IMR-90 (cell line): Measurements from ENCODE around the gene HACD2. TPM values are rescaled to one million over a fixed set of nuclear protein-coding genes. Genes with fewer than 3 reads are reported as not detected.
A peak's percentile ranks its signal among the peaks of the same experiment; 100 is the strongest.

Experiments
- ATAC-seq: fragments of 200-7000 bp; cut with Tn5 transposase; 2 replicates; pipeline ENCODE4 v1.9.1; 2020; ENCODE audit warnings: low read depth, mild to moderate bottlenecking, moderate library complexity
- BruUV-seq: library from RNA; stranded (reverse); fragments of 400-500 nt; replicated peaks from 2 replicates; lab custom pipeline; 2021; lab: Mats Ljungman, UMichigan
- CTCF ChIA-PET: fragments of 300-600 bp; formaldehyde crosslinking; extraction: SDS; loops from one replicate; lab custom pipeline; 2021; ENCODE audit warnings: antibody characterized with exemption; lab: Yijun Ruan, JAX
- POLR2A ChIA-PET: fragments of 300-600 bp; sonication (Branson Sonifier 250); formaldehyde crosslinking; loops from one replicate; lab custom pipeline; 2022; ENCODE audit warnings: antibody characterized with exemption; ENCODE audit not compliant: unreplicated experiment; lab: Charles Lee
- DNase-seq: peaks from one replicate; pipeline ENCODE4 v3.0.0; 2013
- H2AFZ ChIP-seq: replicated peaks from 2 replicates; pipeline ENCODE3; 2013; ENCODE audit warnings: low read length, mild to moderate bottlenecking; ENCODE audit not compliant: poor library complexity
- H2AK5ac ChIP-seq: 2 replicates; pipeline ENCODE4 v1.6.1; 2013; ENCODE audit warnings: low read depth, low read length, inconsistent platforms
- H2AK9ac ChIP-seq: replicated peaks from 2 replicates; pipeline ENCODE3; 2013; ENCODE audit warnings: mild to moderate bottlenecking, low read depth, low read length, moderate library complexity; ENCODE audit not compliant: poor library complexity
- H2BK120ac ChIP-seq: 2 replicates; pipeline ENCODE4 v1.6.1; 2013; ENCODE audit warnings: low read depth, low read length, inconsistent platforms
- H2BK15ac ChIP-seq: 3 replicates; pipeline ENCODE4 v1.6.1; 2013; ENCODE audit warnings: low read depth, low read length, inconsistent platforms
- H2BK20ac ChIP-seq: 2 replicates; pipeline ENCODE4 v1.6.1; 2013; ENCODE audit warnings: low read depth, mild to moderate bottlenecking, inconsistent platforms, low read length, moderate library complexity
- H2BK5ac ChIP-seq: 2 replicates; pipeline ENCODE4 v1.6.1; 2013; ENCODE audit warnings: mild to moderate bottlenecking, low read depth, low read length, inconsistent platforms; ENCODE audit not compliant: poor library complexity, severe bottlenecking
- H3K14ac ChIP-seq: replicated peaks from 2 replicates; pipeline ENCODE4 v1.6.1; 2013; ENCODE audit warnings: low read depth, low read length, inconsistent platforms
- H3K18ac ChIP-seq: 2 replicates; pipeline ENCODE4 v1.6.1; 2013; ENCODE audit warnings: low read depth, low read length, control low read depth
- H3K23ac ChIP-seq: 2 replicates; pipeline ENCODE4 v1.6.1; 2013; ENCODE audit warnings: low read depth, low read length, inconsistent platforms
- H3K27ac ChIP-seq: 2 replicates; pipeline ENCODE4 v1.5.1; 2013; ENCODE audit warnings: mild to moderate bottlenecking, control low read depth, low read length; ENCODE audit not compliant: insufficient read depth
- H3K27me3 ChIP-seq: 2 replicates; pipeline ENCODE4 v1.6.1; 2013; ENCODE audit warnings: low read length; ENCODE audit not compliant: control insufficient read depth, insufficient read depth
- H3K36me3 ChIP-seq: 2 replicates; pipeline ENCODE4 v1.6.1; 2013; ENCODE audit warnings: low read length, mixed read lengths; ENCODE audit not compliant: control insufficient read depth, insufficient read depth
- H3K4ac ChIP-seq: 2 replicates; pipeline ENCODE4 v1.6.1; 2013; ENCODE audit warnings: low read depth, low read length, inconsistent platforms
- H3K4me1 ChIP-seq: 2 replicates; pipeline ENCODE4 v1.6.1; 2013; ENCODE audit warnings: low read length, mixed read lengths; ENCODE audit not compliant: control insufficient read depth, insufficient read depth
- H3K4me2 ChIP-seq: 2 replicates; pipeline ENCODE4 v1.6.1; 2013; ENCODE audit warnings: low read depth, mild to moderate bottlenecking, control low read depth, low read length, moderate library complexity
- H3K4me3 ChIP-seq: 2 replicates; pipeline ENCODE4 v1.5.1; 2013; ENCODE audit warnings: low read depth, mild to moderate bottlenecking, control low read depth, low read length, moderate library complexity; ENCODE audit not compliant: insufficient read depth
- H3K56ac ChIP-seq: 2 replicates; pipeline ENCODE4 v1.6.1; 2013; ENCODE audit warnings: low read length, inconsistent platforms; ENCODE audit not compliant: insufficient read depth; ENCODE audit errors: extremely low read depth
- H3K79me1 ChIP-seq, 2 experiments: 2 replicates each; pipeline ENCODE4 v1.6.1; 2013; ENCODE audit warnings: low read length in 2 of 2, inconsistent platforms in 1 of 2, low read depth in 1 of 2
- H3K9ac ChIP-seq: 2 replicates; pipeline ENCODE4 v1.6.1; 2013; ENCODE audit warnings: low read depth, low read length, control low read depth
- H3K9me1 ChIP-seq: 2 replicates; pipeline ENCODE4 v1.6.1; 2013; ENCODE audit warnings: low read length, inconsistent platforms; ENCODE audit not compliant: insufficient read depth
- H3K9me3 ChIP-seq: 2 replicates; pipeline ENCODE4 v1.6.1; 2013; ENCODE audit warnings: low read length; ENCODE audit not compliant: control insufficient read depth, insufficient read depth
- H4K20me1 ChIP-seq: 2 replicates; pipeline ENCODE4 v1.6.1; 2013; ENCODE audit warnings: low read length, inconsistent platforms; ENCODE audit not compliant: insufficient read depth
- H4K5ac ChIP-seq: 2 replicates; pipeline ENCODE4 v1.6.1; 2013; ENCODE audit warnings: mild to moderate bottlenecking, low read depth, low read length, control low read depth
- H4K8ac ChIP-seq, 2 experiments: 2 replicates each; pipeline ENCODE4 v1.6.1; 2013; ENCODE audit warnings: low read depth in 2 of 2, low read length in 2 of 2, control low read depth in 1 of 2, inconsistent platforms in 1 of 2
- H4K91ac ChIP-seq: 2 replicates; pipeline ENCODE4 v1.6.1; 2013; ENCODE audit warnings: low read depth, low read length, inconsistent platforms; ENCODE audit not compliant: insufficient read depth
- BHLHE40 ChIP-seq: fragments of 150-350 bp; IDR thresholded peaks from 2 replicates; pipeline ENCODE4 v1.6.1; 2016; ENCODE audit warnings: mild to moderate bottlenecking, low read depth, low read length
- MXI1 ChIP-seq: IDR thresholded peaks from 2 replicates; pipeline ENCODE4 v1.6.1; 2012; ENCODE audit warnings: low read depth, mild to moderate bottlenecking, low read length, moderate library complexity, borderline replicate concordance
- WGBS, 2 experiments: methylation state at CpG; one replicate each; pipeline versions ENCODE4 v1.1.5 to v1.1.7; 2013; ENCODE audit warnings: missing lambda C conversion rate in 2 of 2; ENCODE audit not compliant: insufficient read length in 1 of 2; ENCODE audit errors: extremely low coverage in 2 of 2; 5-methylcytosine and 5-hydroxymethylcytosine counted together
- dilution Hi-C: fragments of 300-500 bp; cut with HindIII; formaldehyde crosslinking; loops from one replicate; pipeline ENCODE4 v1.14.3; 2018; ENCODE audit warnings: low sequenced_read_pairs; ENCODE audit not compliant: unreplicated experiment
- in situ Hi-C: fragments of 300-500 bp; cut with MboI; formaldehyde crosslinking; loops from 3 replicates; pipeline ENCODE4 v1.14.3; 2019; ENCODE audit warnings: low sequenced_read_pairs, inconsistent platforms, mixed read lengths
- intact Hi-C: fragments of 100-400 bp; cut with micrococcal nuclease; formaldehyde crosslinking; loops from 2 replicates; pipeline ENCODE4 v1.10.0; 2022
- polyA plus RNA-seq, 3 experiments: library from polyadenylated mRNA; depleted of rRNA; stranded (reverse); fragments of >200 nt; gene quantifications; 2 replicates each; pipeline ENCODE4 v1.2.3, GENCODE V29; 2012; ENCODE audit warnings: low replicate concordance in 1 of 3
- total RNA-seq: library from RNA; depleted of rRNA; stranded (reverse); fragments of >200 nt; gene quantifications from 2 replicates; pipeline ENCODE4 v1.2.3, GENCODE V29; 2012

The HACD2 gene
- total and polyA plus RNA-seq, 2 of the 4 experiments (the other 2 are of a cell fraction) = 21.5 to 22.6 TPM

DNA sequence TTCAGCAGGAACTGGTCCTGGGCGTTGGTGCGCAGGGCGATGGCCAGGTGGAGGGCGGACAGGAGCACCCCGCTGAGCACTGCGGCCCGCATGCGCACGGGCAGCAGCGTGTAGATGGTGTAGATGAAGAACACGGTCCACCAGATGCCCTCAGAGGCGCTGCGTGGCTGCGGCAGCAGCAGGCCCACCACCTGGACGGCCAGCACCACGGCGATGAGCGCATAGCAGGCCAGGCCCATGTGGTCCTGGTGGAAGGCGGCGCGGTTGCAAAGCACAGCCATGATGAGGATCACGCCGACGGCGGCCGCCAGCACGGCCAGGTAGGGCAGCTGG, 137.5 kb downstream of the HACD2 start:
- H3K14ac ChIP-seq = no peak overlapping the region
- no peak overlapping the region for H3K27ac ChIP-seq
- no peak overlapping the region for H3K4me2 ChIP-seq
- in situ Hi-C loops = no loop called here
- H2BK120ac ChIP-seq = no peak overlapping the region
- H2BK15ac ChIP-seq = no peak overlapping the region
- H2BK20ac ChIP-seq = no peak overlapping the region
- no peak overlapping the region for H2AK5ac ChIP-seq
- no peak overlapping the region for H2AK9ac ChIP-seq
- H4K8ac ChIP-seq = no peak overlapping the region
- H4K91ac ChIP-seq = no peak overlapping the region
- ATAC-seq = no peak
- no peaks in the 10 kb centered on the region for H3K4me1 ChIP-seq
- H3K4ac ChIP-seq = no peak overlapping the region
- intact Hi-C loops = no loop called here
- WGBS, 2 experiments = 97% methylated on average over 27 of the region's 27 CpGs; no CpG with 5 or more reads in 1 of the 2 experiments
- CTCF ChIA-PET = interaction anchor here (0.7 kb wide), 1 partner anchor 649 kb away, joined by 3 read pairs; no protein-coding TSS in a partner anchor
- H3K79me1 ChIP-seq = no peaks in the 10 kb centered on the region
- H3K36me3 ChIP-seq = no peaks in the 10 kb centered on the region
- dilution Hi-C loops = no loop called here
- H2AFZ ChIP-seq = peak overlapping the region; percentile 51
- H3K4me3 ChIP-seq = no peak overlapping the region
- H3K9ac ChIP-seq = no peak overlapping the region
- H3K23ac ChIP-seq = no peak overlapping the region
- no peak overlapping the region for H3K18ac ChIP-seq
- no peak for DNase-seq
- no peak overlapping the region for H2BK5ac ChIP-seq
- H3K56ac ChIP-seq = no peak overlapping the region
- POLR2A ChIA-PET = interaction anchor here (0.7 kb wide), 1 partner anchor 14 kb away, joined by 3 read pairs; no protein-coding TSS in a partner anchor
- no TSS peak for BruUV-seq
- no peaks in the 10 kb centered on the region for H3K9me1 ChIP-seq
- H3K9me3 ChIP-seq = peaks cover 2% of the 10 kb centered on the region; the same call in 1 of the 2 replicates
- no peaks in the 10 kb centered on the region for H4K20me1 ChIP-seq
- peaks cover 82% of the 10 kb centered on the region for H3K27me3 ChIP-seq
- H4K5ac ChIP-seq = no peak overlapping the region
- TF ChIP-seq MXI1 (no peak), BHLHE40 (no peak)
